Stimulated activated CD4-positive, alpha-beta T cell treated with anti-CD3 and anti-CD28 coated beads, TNF-alpha, amount 100 ng/mL, for 48 hours (primary cell): ENCODE data around the gene SLC15A3.

Experiments used
- DNase-seq, 3 donors: peaks; one replicate each; pipeline ENCODE4 v3.0.0-alpha.2; 2020; ENCODE audit warnings: low read depth in 3 of 3

Gene SLC15A3

DNA sequence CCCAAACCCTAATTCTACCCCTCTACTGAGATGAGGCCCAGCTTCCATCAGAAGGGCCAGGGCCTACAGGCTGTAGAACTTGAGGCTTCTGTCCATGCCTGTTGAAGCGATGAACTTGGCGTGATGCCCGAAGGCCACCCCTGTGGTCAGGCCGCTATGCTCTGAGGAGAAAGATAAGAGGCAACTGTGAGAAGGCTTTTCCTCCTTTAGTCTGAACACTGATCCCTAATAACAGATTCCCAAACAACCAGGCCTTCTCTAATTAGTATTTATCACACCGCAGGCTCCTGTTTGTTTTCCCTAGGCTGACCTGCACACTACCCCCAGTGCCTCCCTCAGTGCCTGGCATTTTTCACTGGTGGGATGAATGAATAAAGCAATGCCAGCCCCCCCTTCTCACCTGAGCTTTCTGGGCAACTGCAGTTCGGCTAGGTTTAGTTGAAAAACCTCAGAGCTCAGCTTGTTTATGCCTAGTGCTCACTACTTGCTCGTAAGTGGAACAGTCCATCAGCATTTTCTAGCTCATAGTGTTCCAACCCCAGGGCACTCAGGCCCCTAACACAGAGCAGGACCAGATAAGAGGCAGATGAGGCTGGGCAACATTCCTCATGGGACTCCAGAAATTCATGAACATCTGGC lies 60.8 kb downstream of the SLC15A3 start:
- DNase-seq = no peak

GRCh38 chr11:60890696-60891095 lies 61.3 kb downstream of the SLC15A3 start:
- no peak for DNase-seq

DNA sequence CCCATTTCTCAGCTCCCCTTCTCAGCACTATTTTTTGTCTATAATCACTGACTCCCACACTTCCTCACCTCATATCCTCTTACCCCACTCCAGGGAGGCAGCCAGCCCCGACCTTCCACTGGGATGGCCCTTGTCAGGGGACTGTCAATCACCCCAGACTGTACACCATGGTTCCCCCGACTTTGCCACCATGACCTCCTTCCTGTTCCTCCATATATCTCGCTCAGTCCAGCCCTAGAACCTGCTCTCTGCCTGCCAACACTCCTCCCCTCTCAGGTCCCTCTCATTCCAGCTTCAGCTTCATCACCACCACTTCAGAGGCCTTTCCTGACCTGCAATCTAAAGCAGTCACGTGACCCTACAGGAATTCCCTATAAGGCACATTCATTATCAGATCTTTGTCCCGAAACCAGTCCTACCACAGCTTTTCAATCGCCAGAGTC lies 62.1 kb downstream of the SLC15A3 start:
- DNase-seq = no peak

- DNase-seq = no peak
Observed at GRCh38 chr11:60887556-60887955, 64.4 kb downstream of the SLC15A3 start.
